Upper lobe of left lung (tissue), 4 donors: Measurements from ENCODE around the gene SNHG17.

Source experiments
- CTCF ChIP-seq, 6 experiments: fragments of 450-650 bp in 4 of 6; fragments of 200-600 bp in 2 of 6; sonication (generic) in 2 of 6; IDR thresholded peaks; one replicate each; pipeline ENCODE4 v1.5.1; 2016 to 2019; ENCODE audit warnings: antibody characterized with exemption in 6 of 6
- EP300 ChIP-seq, 4 donors: sonication (generic); formaldehyde crosslinking; IDR thresholded peaks; one replicate each; pipeline ENCODE4 v1.5.1; 2017; ENCODE audit warnings: antibody characterized with exemption in 4 of 4, control low read depth in 2 of 4
- POLR2A ChIP-seq, 4 donors: fragments of 450-650 bp; IDR thresholded peaks; one replicate each; pipeline ENCODE4 v1.5.1; 2016 to 2017; ENCODE audit warnings: antibody characterized with exemption in 4 of 4, mild to moderate bottlenecking in 2 of 4
- POLR2AphosphoS5 ChIP-seq, 2 donors: sonication (generic); formaldehyde crosslinking; IDR thresholded peaks; one replicate each; pipeline ENCODE4 v1.5.1; 2017; ENCODE audit warnings: antibody characterized with exemption in 2 of 2

GRCh38 chr20:38407321-38407720 lies 27.8 kb downstream of the SNHG17 start:
- no peak for TF ChIP-seq POLR2A (IDR thresholded peaks at IDR 0.05)
- no peak for TF ChIP-seq EP300 (IDR thresholded peaks at IDR 0.05)
- TF ChIP-seq CTCF (IDR thresholded peaks at IDR 0.05): no peak
- TF ChIP-seq POLR2AphosphoS5 (IDR thresholded peaks at IDR 0.05): no peak
